GM12892 (cell line): ENCODE measurements around the gene MLLT1.
"Not testable (repeated sequence)": the region's sequence is repeated elsewhere in the genome, so short reads cannot be mapped to it uniquely, and the experiment has no call there.

ENCODE experiments used
- DNase-seq: peaks from one replicate; pipeline ENCODE4 v3.0.0; 2011; ENCODE audit not compliant: insufficient read length
- FAIRE-seq: peaks from 2 replicates; lab custom pipeline; 2011; peaks lifted over from hg19 to GRCh38; lab: Jason Lieb, UNC
- POLR2A ChIP-seq: IDR thresholded peaks from 2 replicates; pipeline ENCODE4 v1.6.1; 2011; ENCODE audit warnings: low read depth, low read length, control low read depth
- POLR2AphosphoS5 ChIP-seq: IDR thresholded peaks from 2 replicates; pipeline ENCODE4 v1.6.1; 2011; ENCODE audit warnings: low read depth, low read length, control low read depth
- TAF1 ChIP-seq: IDR thresholded peaks from 2 replicates; pipeline ENCODE4 v1.6.1; 2011; ENCODE audit warnings: low read depth, mild to moderate bottlenecking, control low read depth, low read length, borderline replicate concordance

Gene MLLT1

GRCh38 chr19:6292006-6292405 is 12.2 kb upstream of the MLLT1 start:
- FAIRE-seq (no peak), DNase-seq (no peak)
- TF ChIP-seq TAF1 (no peak), POLR2AphosphoS5 (no peak), POLR2A (no peak)

DNA sequence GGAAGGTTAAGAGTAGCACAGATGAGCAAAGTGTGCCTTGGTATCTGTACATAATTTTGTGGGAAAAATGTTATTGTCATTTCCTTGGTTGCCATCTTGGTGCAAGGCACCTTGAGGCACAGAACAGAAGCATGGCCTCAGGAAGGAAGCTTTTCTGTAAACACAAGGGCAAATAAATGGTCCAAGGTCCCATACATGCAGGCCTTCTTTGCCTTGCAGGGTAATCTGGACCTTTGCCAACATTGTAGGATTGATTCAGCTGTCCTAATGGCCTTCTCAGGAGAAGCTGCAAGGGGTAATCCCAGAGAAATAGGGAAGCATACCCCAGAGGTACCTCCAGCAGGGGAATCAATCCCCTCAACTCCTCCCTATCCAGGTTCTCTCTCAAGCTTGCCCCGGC is 9.0 kb upstream of the MLLT1 start:
- TF ChIP-seq POLR2AphosphoS5, result no peak
- no peak for TF ChIP-seq POLR2A
- no peak for DNase-seq
- FAIRE-seq, result no peak

DNA sequence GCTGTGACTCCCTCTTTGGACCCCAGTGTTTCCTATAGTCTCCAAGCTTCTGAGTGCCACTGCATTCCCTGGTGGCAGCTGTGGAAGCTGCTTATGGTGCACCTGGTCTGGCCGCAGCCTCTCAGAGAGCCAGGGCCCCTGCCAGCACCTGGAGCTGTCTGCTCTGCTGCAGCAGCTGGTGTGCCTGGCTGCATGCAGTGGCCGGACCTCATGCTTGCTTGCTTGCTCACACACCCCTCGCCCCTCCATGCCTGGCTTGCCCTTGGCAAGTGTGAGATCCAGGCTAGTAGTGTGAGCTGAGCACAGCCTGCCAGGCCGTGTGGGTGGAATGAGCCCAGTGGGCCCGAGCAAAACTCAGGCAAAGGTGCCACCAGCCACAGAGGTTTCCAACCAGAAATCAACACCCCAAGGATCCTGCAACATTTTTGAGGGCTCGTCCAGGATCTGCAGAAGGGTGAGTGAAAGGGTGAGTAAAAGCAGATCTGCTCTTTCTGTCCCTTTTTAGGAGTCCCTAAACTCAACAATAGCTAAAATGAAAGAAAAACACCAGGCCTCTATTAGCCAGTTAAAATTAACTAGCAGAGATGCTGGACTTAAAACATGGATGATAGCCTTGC is 7.6 kb upstream of the MLLT1 start:
- FAIRE-seq, result no peak

GRCh38 chr19:6286676-6287075 is 6.9 kb upstream of the MLLT1 start:
- no peak for FAIRE-seq
- TF ChIP-seq POLR2AphosphoS5 (no peak), TAF1 (no peak), POLR2A (no peak)

More for the DNA sequence above, 7.6 kb upstream of the MLLT1 start:
- DNase-seq, result no peak
- no peak for TF ChIP-seq POLR2A
- TF ChIP-seq TAF1, result no peak
- no peak for TF ChIP-seq POLR2AphosphoS5

DNA sequence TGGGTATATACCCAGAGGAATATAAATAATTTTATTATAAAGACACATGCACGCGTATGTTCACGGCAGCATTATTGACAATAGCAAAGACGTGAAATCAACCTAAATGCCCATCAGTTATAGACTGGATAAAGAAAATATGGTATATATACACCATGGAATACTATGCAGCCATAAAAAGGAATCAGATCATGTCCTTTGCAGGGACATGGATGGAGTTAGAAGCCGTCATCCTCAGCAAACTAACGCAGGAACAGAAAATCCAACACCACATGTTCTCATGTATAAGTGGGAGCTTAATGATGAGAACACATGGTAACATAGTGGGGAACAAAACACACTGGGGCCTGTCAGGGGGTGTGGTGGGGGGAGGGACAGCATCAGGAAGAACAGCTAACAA is 2.6 kb upstream of the MLLT1 start:
- DNase-seq, FAIRE-seq: not testable (repeated sequence)

More at GRCh38 chr19:6286676-6287075, 6.9 kb upstream of the MLLT1 start:
- no peak for DNase-seq

- TF ChIP-seq TAF1 (no peak), POLR2AphosphoS5 (no peak), POLR2A (no peak)
- DNase-seq, result no peak
- FAIRE-seq, result no peak
These were observed 200 bp downstream of the MLLT1 start for GRCh38 chr19:6279620-6279930.

GRCh38 chr19:6278740-6279619 is 795 bp downstream of the MLLT1 start:
- TF ChIP-seq POLR2A (no peak), POLR2AphosphoS5 (no peak), TAF1 (no peak)
- FAIRE-seq, result no peak

DNA sequence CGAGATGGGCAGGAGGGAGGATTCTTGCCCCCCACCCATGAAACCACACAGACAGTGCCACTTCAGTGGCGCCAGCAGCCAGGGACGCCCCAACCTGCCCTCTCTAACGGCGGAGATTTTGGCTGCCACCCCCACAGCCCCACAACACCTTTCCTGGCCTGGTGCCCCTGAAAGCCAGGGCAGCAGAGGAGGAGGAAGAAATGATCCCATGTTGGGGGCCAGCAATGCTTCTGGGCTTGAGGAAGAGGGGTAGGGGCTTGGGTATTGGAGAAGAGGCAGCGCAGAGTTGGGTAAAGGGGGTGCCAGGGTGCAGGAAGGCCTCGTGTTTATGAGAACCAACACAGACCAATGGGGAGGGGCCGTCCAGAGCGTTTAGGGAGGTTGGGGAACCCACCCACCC is 1.7 kb downstream of the MLLT1 start:
- FAIRE-seq (no peak), DNase-seq (no peak)
- no peak for TF ChIP-seq TAF1
- TF ChIP-seq POLR2AphosphoS5, result no peak
- no peak for TF ChIP-seq POLR2A

More at GRCh38 chr19:6278740-6279619, 795 bp downstream of the MLLT1 start:
- no peak for DNase-seq

- DNase-seq (no peak), FAIRE-seq (no peak)
- TF ChIP-seq POLR2AphosphoS5 (no peak), TAF1 (no peak), POLR2A (no peak)
These were observed 3.3 kb downstream of the MLLT1 start for GRCh38 chr19:6276447-6276846.

- no peak for DNase-seq
- TF ChIP-seq POLR2AphosphoS5 (no peak), POLR2A (no peak), TAF1 (no peak)
- FAIRE-seq, result no peak
These were observed 4.5 kb downstream of the MLLT1 start for GRCh38 chr19:6275170-6275744.

GRCh38 chr19:6274756-6275155 is 5.0 kb downstream of the MLLT1 start:
- DNase-seq (no peak), FAIRE-seq (no peak)
- TF ChIP-seq POLR2A (no peak), TAF1 (no peak), POLR2AphosphoS5 (no peak)
